H1 (cell line): ENCODE results near the gene ZNF524. TPM values are rescaled to one million over a fixed set of nuclear protein-coding genes. Genes with fewer than 3 reads are reported as not detected.

ENCODE experiments used
- CBX5 ChIP-seq: fragments of 300-800, 300-1000 bp; sonication (generic); IDR thresholded peaks from 2 replicates; pipeline ENCODE4 v1.7.1; 2016; ENCODE audit warnings: antibody characterized with exemption, low read length, low read depth
- CHD1 ChIP-seq: IDR thresholded peaks from 2 replicates; pipeline ENCODE4 v1.6.1; 2012; ENCODE audit warnings: low read depth, low read length, improper control_type of control experiment
- HDAC6 ChIP-seq: IDR thresholded peaks from one replicate; pipeline ENCODE4 v1.7.1; 2012; ENCODE audit warnings: low read depth, mild to moderate bottlenecking, inconsistent platforms, low read length, moderate library complexity
- KDM4A ChIP-seq: IDR thresholded peaks from one replicate; pipeline ENCODE4 v1.7.1; 2012; ENCODE audit warnings: low read depth, mild to moderate bottlenecking, moderate library complexity, low read length, inconsistent platforms; ENCODE audit not compliant: severe bottlenecking
- NRF1 ChIP-seq: IDR thresholded peaks from 2 replicates; pipeline ENCODE4 v1.6.1; 2011; ENCODE audit warnings: mild to moderate bottlenecking, low read depth, low read length, improper control_type of control experiment
- SIX5 ChIP-seq: IDR thresholded peaks from 2 replicates; pipeline ENCODE4 v1.6.1; 2011; ENCODE audit warnings: mild to moderate bottlenecking, low read depth, low read length
- polyA plus RNA-seq, 7 experiments: library from polyadenylated mRNA; depleted of rRNA in 3 of 7; stranded (reverse) in 5 of 7; unstranded in 2 of 7; fragments of >200 nt in 5 of 7; fragments of 200-250 nt in 2 of 7; gene quantifications; 1 replicate in 5 of 7; 2 replicates in 1 of 7; 4 replicates in 1 of 7; pipeline versions ENCODE4 v1.2.1 to v1.2.3, GENCODE V29; 2011 to 2013; ENCODE audit warnings: missing spikeins in 2 of 7, mixed read lengths in 2 of 7
- total RNA-seq: library from RNA; stranded (reverse); fragmentation: NEBNext Ultra II Directional; extraction: Animal tissue kit (Norgen Biotek cat#: 25700); gene quantifications from 2 replicates; pipeline ENCODE4 v1.2.1, GENCODE V29; 2021

The ZNF524 gene
- total and polyA plus RNA-seq, 2 of the 8 experiments (the other 6 are each of a cell fraction or from before 2014, with no cell fraction given) = 4.4 to 4.7 TPM

GRCh38 chr19:55611983-55612645, 12.0 kb downstream of the ZNF524 start (continued):
- no peak for TF ChIP-seq CBX5
- TF ChIP-seq KDM4A = no peak
- TF ChIP-seq CHD1 = no peak
- TF ChIP-seq SIX5 = no peak
- no peak for TF ChIP-seq HDAC6
- TF ChIP-seq NRF1 = no peak
